Upper lobe of left lung (tissue), 4 donors: ENCODE results near the gene HYAL4.

Source experiments
- POLR2A ChIP-seq, 4 donors: fragments of 450-650 bp; IDR thresholded peaks; one replicate each; pipeline ENCODE4 v1.5.1; 2016 to 2017; ENCODE audit warnings: antibody characterized with exemption in 4 of 4, mild to moderate bottlenecking in 2 of 4
- POLR2AphosphoS5 ChIP-seq, 2 donors: sonication (generic); formaldehyde crosslinking; IDR thresholded peaks; one replicate each; pipeline ENCODE4 v1.5.1; 2017; ENCODE audit warnings: antibody characterized with exemption in 2 of 2
- TF ChIP-seq, protein P1 (sequence below), 6 experiments: fragments of 450-650 bp in 4 of 6; fragments of 200-600 bp in 2 of 6; sonication (generic) in 2 of 6; IDR thresholded peaks; one replicate each; pipeline ENCODE4 v1.5.1; 2016 to 2019; ENCODE audit warnings: antibody characterized with exemption in 6 of 6

- TF ChIP-seq, protein P1, sequence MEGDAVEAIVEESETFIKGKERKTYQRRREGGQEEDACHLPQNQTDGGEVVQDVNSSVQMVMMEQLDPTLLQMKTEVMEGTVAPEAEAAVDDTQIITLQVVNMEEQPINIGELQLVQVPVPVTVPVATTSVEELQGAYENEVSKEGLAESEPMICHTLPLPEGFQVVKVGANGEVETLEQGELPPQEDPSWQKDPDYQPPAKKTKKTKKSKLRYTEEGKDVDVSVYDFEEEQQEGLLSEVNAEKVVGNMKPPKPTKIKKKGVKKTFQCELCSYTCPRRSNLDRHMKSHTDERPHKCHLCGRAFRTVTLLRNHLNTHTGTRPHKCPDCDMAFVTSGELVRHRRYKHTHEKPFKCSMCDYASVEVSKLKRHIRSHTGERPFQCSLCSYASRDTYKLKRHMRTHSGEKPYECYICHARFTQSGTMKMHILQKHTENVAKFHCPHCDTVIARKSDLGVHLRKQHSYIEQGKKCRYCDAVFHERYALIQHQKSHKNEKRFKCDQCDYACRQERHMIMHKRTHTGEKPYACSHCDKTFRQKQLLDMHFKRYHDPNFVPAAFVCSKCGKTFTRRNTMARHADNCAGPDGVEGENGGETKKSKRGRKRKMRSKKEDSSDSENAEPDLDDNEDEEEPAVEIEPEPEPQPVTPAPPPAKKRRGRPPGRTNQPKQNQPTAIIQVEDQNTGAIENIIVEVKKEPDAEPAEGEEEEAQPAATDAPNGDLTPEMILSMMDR (IDR thresholded peaks at IDR 0.05) = no peak
- TF ChIP-seq POLR2A (IDR thresholded peaks at IDR 0.05) = no peak
- no peak for TF ChIP-seq POLR2AphosphoS5 (IDR thresholded peaks at IDR 0.05)
These were observed 42.7 kb upstream of the HYAL4 start for GRCh38 chr7:123802249-123802648.
